NCI-H2107 treated with DMSO at 0.1 percent for 48 hours (cell line): ENCODE measurements around the gene G6PC1.
A peak's percentile ranks its signal among the peaks of the same experiment; 100 is the strongest.

ENCODE experiments used
- DNase-seq: peaks from one replicate; lab custom pipeline; 2025; ENCODE audit not compliant: unreplicated experiment; lab: John Stamatoyannopoulos, UW

G6PC1 gene

GRCh38 chr17:42937712-42938596 lies 37.4 kb downstream of the G6PC1 start:
- peak; percentile 46 for DNase-seq

GRCh38 chr17:42944211-42944610 lies 43.6 kb downstream of the G6PC1 start:
- no peak for DNase-seq

- DNase-seq = no peak
These were observed 46.2 kb downstream of the G6PC1 start for GRCh38 chr17:42946812-42947211.

- no peak for DNase-seq
These were observed 49.6 kb downstream of the G6PC1 start for GRCh38 chr17:42950044-42950783.
